Suprapubic skin (tissue), 4 donors: ENCODE measurements around the gene TOP1. TPM values are rescaled to one million over a fixed set of nuclear protein-coding genes. Genes with fewer than 3 reads are reported as not detected.

Source experiments
- DNase-seq, 2 donors: peaks; one replicate each; pipeline ENCODE4 v3.0.0-alpha.2; 2019; ENCODE audit warnings: low spot score in 2 of 2
- H3K27ac ChIP-seq: fragments of 200-600 bp; sonication (generic); one replicate; pipeline ENCODE4 v1.5.1; 2019
- H3K27me3 ChIP-seq: fragments of 200-600 bp; sonication (generic); one replicate; pipeline ENCODE4 v1.5.1; 2019
- H3K36me3 ChIP-seq: fragments of 200-600 bp; sonication (generic); one replicate; pipeline ENCODE4 v1.5.1; 2019
- H3K4me1 ChIP-seq: fragments of 200-600 bp; sonication (generic); one replicate; pipeline ENCODE4 v1.5.1; 2019
- H3K4me3 ChIP-seq: fragments of 200-600 bp; sonication (generic); one replicate; pipeline ENCODE4 v1.5.1; 2019; ENCODE audit warnings: mild to moderate bottlenecking
- H3K9me3 ChIP-seq: fragments of 200-600 bp; sonication (generic); one replicate; pipeline ENCODE4 v1.5.1; 2019
- EP300 ChIP-seq: sonication (generic); formaldehyde crosslinking; IDR thresholded peaks from one replicate; pipeline ENCODE4 v1.6.1; 2017; ENCODE audit warnings: antibody characterized with exemption
- POLR2A ChIP-seq, 2 donors: fragments of 450-650 bp; IDR thresholded peaks; one replicate each; pipeline ENCODE4 v1.6.1; 2017; ENCODE audit warnings: antibody characterized with exemption in 2 of 2, mild to moderate bottlenecking in 2 of 2, moderate library complexity in 2 of 2
- POLR2AphosphoS5 ChIP-seq, 3 donors: sonication (generic); formaldehyde crosslinking; IDR thresholded peaks; one replicate each; pipeline ENCODE4 v1.6.1; 2017; ENCODE audit warnings: antibody characterized with exemption in 3 of 3
- WGBS: methylation state at CpG from one replicate; pipeline ENCODE4 v1.1.5; 2018; 5-methylcytosine and 5-hydroxymethylcytosine counted together
- total RNA-seq, 4 donors: library from RNA; depleted of rRNA; stranded (reverse); fragments of >200 nt; gene quantifications; one replicate each; pipeline ENCODE4 v1.1.0, GENCODE V29; 2016
- TF ChIP-seq, protein P1 (sequence below), 2 donors: fragments of 200-600 bp in 1 of 2; fragments of 450-650 bp in 1 of 2; sonication (generic) in 1 of 2; IDR thresholded peaks; one replicate each; pipeline ENCODE4 v1.5.1; 2016 to 2019; ENCODE audit warnings: antibody characterized with exemption in 2 of 2, mild to moderate bottlenecking in 1 of 2, moderate library complexity in 1 of 2

Gene TOP1
- total RNA-seq, 4 donors from 2014 or later, result 25.8 to 32.6 (median 32.0) TPM

- no peak for DNase-seq
- WGBS, result 69% methylated on average over 2 of the region's 2 CpGs
- no peak for TF ChIP-seq POLR2AphosphoS5 (IDR thresholded peaks at IDR 0.05)
- TF ChIP-seq, protein P1, sequence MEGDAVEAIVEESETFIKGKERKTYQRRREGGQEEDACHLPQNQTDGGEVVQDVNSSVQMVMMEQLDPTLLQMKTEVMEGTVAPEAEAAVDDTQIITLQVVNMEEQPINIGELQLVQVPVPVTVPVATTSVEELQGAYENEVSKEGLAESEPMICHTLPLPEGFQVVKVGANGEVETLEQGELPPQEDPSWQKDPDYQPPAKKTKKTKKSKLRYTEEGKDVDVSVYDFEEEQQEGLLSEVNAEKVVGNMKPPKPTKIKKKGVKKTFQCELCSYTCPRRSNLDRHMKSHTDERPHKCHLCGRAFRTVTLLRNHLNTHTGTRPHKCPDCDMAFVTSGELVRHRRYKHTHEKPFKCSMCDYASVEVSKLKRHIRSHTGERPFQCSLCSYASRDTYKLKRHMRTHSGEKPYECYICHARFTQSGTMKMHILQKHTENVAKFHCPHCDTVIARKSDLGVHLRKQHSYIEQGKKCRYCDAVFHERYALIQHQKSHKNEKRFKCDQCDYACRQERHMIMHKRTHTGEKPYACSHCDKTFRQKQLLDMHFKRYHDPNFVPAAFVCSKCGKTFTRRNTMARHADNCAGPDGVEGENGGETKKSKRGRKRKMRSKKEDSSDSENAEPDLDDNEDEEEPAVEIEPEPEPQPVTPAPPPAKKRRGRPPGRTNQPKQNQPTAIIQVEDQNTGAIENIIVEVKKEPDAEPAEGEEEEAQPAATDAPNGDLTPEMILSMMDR (IDR thresholded peaks at IDR 0.05), result no peak
- no peak for TF ChIP-seq EP300
- TF ChIP-seq POLR2A (IDR thresholded peaks at IDR 0.05), result no peak
- Histone ChIP-seq H3K27me3 (no peaks in the 10 kb centered on the region), H3K4me1 (peaks cover 20% of the 10 kb centered on the region), H3K27ac (no peak overlapping the region), H3K4me3 (no peak overlapping the region), H3K36me3 (no peaks in the 10 kb centered on the region), H3K9me3 (no peaks in the 10 kb centered on the region)
Measured at GRCh38 chr20:41037179-41037578, 8.6 kb downstream of the TOP1 start.

- TF ChIP-seq POLR2AphosphoS5 (IDR thresholded peaks at IDR 0.05), result no peak
- TF ChIP-seq POLR2A (IDR thresholded peaks at IDR 0.05), result no peak
- TF ChIP-seq, protein P1 (IDR thresholded peaks at IDR 0.05), result no peak
- no peak for TF ChIP-seq EP300
- WGBS, result 88% methylated on average over 4 of the region's 4 CpGs
Measured at GRCh38 chr20:41038149-41038877, 9.7 kb downstream of the TOP1 start.

DNA sequence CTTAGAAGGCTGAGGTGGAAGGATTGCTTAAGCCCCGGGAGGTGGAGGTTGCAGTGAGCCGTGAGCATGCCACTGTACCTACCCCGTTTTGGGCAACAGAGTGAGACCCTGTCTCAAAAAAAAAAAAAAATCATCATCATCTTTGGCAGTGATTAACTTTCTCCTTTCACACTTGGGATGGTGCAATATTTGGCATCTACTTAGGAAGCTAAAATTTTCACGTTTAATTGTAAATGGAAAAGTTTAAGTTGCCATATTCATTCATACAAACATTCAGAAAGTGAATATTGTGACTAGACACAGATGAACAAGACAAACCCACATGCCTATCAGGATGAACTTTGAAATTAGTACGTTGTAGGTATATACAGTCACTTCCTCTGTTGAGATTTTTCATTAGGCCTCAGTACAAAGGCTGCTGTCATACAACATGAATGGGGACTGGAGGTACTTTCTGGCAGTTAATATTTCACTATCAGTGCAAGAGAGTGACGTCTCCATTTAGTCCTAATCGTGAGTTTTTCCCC lies 10.3 kb downstream of the TOP1 start:
- TF ChIP-seq POLR2A (IDR thresholded peaks at IDR 0.05) (no peak), POLR2AphosphoS5 (IDR thresholded peaks at IDR 0.05) (no peak), EP300 (no peak)
- TF ChIP-seq, protein P1 (IDR thresholded peaks at IDR 0.05), result no peak
- H3K4me3 ChIP-seq, result no peak overlapping the region
- no peak overlapping the region for H3K27ac ChIP-seq
- DNase-seq, result no peak
- no peaks in the 10 kb centered on the region for H3K9me3 ChIP-seq
- 78% methylated on average over 7 of the region's 7 CpGs for WGBS
- peaks cover 16% of the 10 kb centered on the region for H3K4me1 ChIP-seq
- H3K36me3 ChIP-seq, result no peaks in the 10 kb centered on the region
- H3K27me3 ChIP-seq, result no peaks in the 10 kb centered on the region

More at GRCh38 chr20:41038149-41038877, 9.7 kb downstream of the TOP1 start:
- Histone ChIP-seq H3K4me1 (peaks cover 14% of the 10 kb centered on the region), H3K27ac (no peak overlapping the region), H3K27me3 (no peaks in the 10 kb centered on the region), H3K36me3 (no peaks in the 10 kb centered on the region), H3K4me3 (no peak overlapping the region), H3K9me3 (no peaks in the 10 kb centered on the region)
- no peak for DNase-seq

DNA sequence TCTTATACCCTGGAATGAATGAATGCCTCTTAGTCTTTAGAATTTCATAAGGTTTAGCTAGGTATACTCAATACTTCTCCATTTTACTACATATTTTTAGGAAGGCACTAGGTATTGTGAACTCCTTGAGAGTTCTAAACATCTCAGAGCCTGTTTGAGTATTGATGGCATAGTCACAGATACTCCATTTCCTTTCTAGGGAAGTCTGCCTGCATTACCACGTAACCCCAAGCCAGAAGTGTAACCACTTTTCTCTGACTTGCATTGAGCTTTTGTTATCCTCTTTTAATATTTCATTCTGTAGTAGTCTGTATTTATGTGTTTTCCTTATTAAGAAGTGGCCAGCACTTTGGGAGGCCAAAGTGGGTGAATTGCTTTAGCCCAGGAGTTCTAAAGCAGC lies 12.2 kb downstream of the TOP1 start:
- 88% methylated on average over 1 of the region's 1 CpG for WGBS
- no peaks in the 10 kb centered on the region for H3K9me3 ChIP-seq
- H3K4me3 ChIP-seq, result no peak overlapping the region
- H3K36me3 ChIP-seq, result no peaks in the 10 kb centered on the region
- no peaks in the 10 kb centered on the region for H3K27me3 ChIP-seq
- peaks cover 15% of the 10 kb centered on the region for H3K4me1 ChIP-seq
- TF ChIP-seq EP300 (no peak), POLR2A (IDR thresholded peaks at IDR 0.05) (no peak), POLR2AphosphoS5 (IDR thresholded peaks at IDR 0.05) (no peak)
- TF ChIP-seq, protein P1 (IDR thresholded peaks at IDR 0.05), result no peak
- no peak overlapping the region for H3K27ac ChIP-seq
- no peak for DNase-seq

- WGBS, result 92% methylated on average over 4 of the region's 4 CpGs
Measured at GRCh38 chr20:41041693-41042092, 13.1 kb downstream of the TOP1 start.

More at GRCh38 chr20:41041693-41042092, 13.1 kb downstream of the TOP1 start:
- Histone ChIP-seq H3K27ac (no peak overlapping the region), H3K4me1 (peaks cover 24% of the 10 kb centered on the region), H3K36me3 (no peaks in the 10 kb centered on the region), H3K9me3 (no peaks in the 10 kb centered on the region), H3K27me3 (no peaks in the 10 kb centered on the region), H3K4me3 (no peak overlapping the region)
- no peak for DNase-seq
- TF ChIP-seq, protein P1 (IDR thresholded peaks at IDR 0.05), result no peak
- TF ChIP-seq POLR2AphosphoS5 (IDR thresholded peaks at IDR 0.05) (no peak), POLR2A (IDR thresholded peaks at IDR 0.05) (no peak), EP300 (no peak)
